ENCODE data around the gene ARMC6. TPM values are rescaled to one million over a fixed set of nuclear protein-coding genes. Genes with fewer than 3 reads are reported as not detected.
A peak's percentile ranks its signal among the peaks of the same experiment; 100 is the strongest.

ARMC6 gene
- total RNA-seq, 1 experiment from 2014 or later, result 33.5 TPM

- in situ Hi-C loops (cut with HindIII; ENCODE audit: low pct_unique_long_range_greater_than_20kb, low sequenced_read_pairs), result no loop called here
- DNase-seq (ENCODE audit: low read depth, low spot score), result no peak
Observed at GRCh38 chr19:19049406-19049805, 16.0 kb downstream of the ARMC6 start.

- in situ Hi-C loops (cut with HindIII; ENCODE audit: low pct_unique_long_range_greater_than_20kb, low sequenced_read_pairs), result no loop called here
- no peak for DNase-seq (ENCODE audit: low read depth, low spot score)
Observed at GRCh38 chr19:19050104-19050503, 16.7 kb downstream of the ARMC6 start.

GRCh38 chr19:19050731-19051130 is 17.3 kb downstream of the ARMC6 start:
- no peak for DNase-seq (ENCODE audit: low read depth, low spot score)
- in situ Hi-C loops (cut with HindIII; ENCODE audit: low pct_unique_long_range_greater_than_20kb, low sequenced_read_pairs), result no loop called here

GRCh38 chr19:19051478-19052213 is 18.2 kb downstream of the ARMC6 start:
- in situ Hi-C loops (cut with HindIII; ENCODE audit: low pct_unique_long_range_greater_than_20kb, low sequenced_read_pairs), result no loop called here

GRCh38 chr19:19052921-19053320 is 19.5 kb downstream of the ARMC6 start:
- in situ Hi-C loops (cut with HindIII; ENCODE audit: low pct_unique_long_range_greater_than_20kb, low sequenced_read_pairs), result no loop called here
- no peak for DNase-seq (ENCODE audit: low read depth, low spot score)

More at GRCh38 chr19:19051478-19052213, 18.2 kb downstream of the ARMC6 start:
- DNase-seq (ENCODE audit: low read depth, low spot score), result no peak

- peak; percentile 60 for DNase-seq (ENCODE audit: low read depth, low spot score)
- in situ Hi-C loops (cut with HindIII; ENCODE audit: low pct_unique_long_range_greater_than_20kb, low sequenced_read_pairs), result no loop called here
Observed at GRCh38 chr19:19053508-19054314, 20.3 kb downstream of the ARMC6 start.

- in situ Hi-C loops (cut with HindIII; ENCODE audit: low pct_unique_long_range_greater_than_20kb, low sequenced_read_pairs), result no loop called here
- DNase-seq (ENCODE audit: low read depth, low spot score), result no peak
Observed at GRCh38 chr19:19054315-19054938, 21.0 kb downstream of the ARMC6 start.

GRCh38 chr19:19054939-19055440 is 21.6 kb downstream of the ARMC6 start:
- DNase-seq (ENCODE audit: low read depth, low spot score), result no peak
- in situ Hi-C loops (cut with HindIII; ENCODE audit: low pct_unique_long_range_greater_than_20kb, low sequenced_read_pairs), result no loop called here

- DNase-seq (ENCODE audit: low read depth, low spot score), result no peak
- in situ Hi-C loops (cut with HindIII; ENCODE audit: low pct_unique_long_range_greater_than_20kb, low sequenced_read_pairs), result no loop called here
Observed at GRCh38 chr19:19055701-19056100, 22.3 kb downstream of the ARMC6 start.

- DNase-seq (ENCODE audit: low read depth, low spot score), result no peak
- in situ Hi-C loops (cut with HindIII; ENCODE audit: low pct_unique_long_range_greater_than_20kb, low sequenced_read_pairs), result no loop called here
Observed at GRCh38 chr19:19056636-19057275, 23.4 kb downstream of the ARMC6 start.

GRCh38 chr19:19057317-19057716 is 23.9 kb downstream of the ARMC6 start:
- DNase-seq (ENCODE audit: low read depth, low spot score), result no peak
- in situ Hi-C loops (cut with HindIII; ENCODE audit: low pct_unique_long_range_greater_than_20kb, low sequenced_read_pairs), result no loop called here

GRCh38 chr19:19057720-19058119 is 24.3 kb downstream of the ARMC6 start:
- in situ Hi-C loops (cut with HindIII; ENCODE audit: low pct_unique_long_range_greater_than_20kb, low sequenced_read_pairs), result no loop called here
- DNase-seq (ENCODE audit: low read depth, low spot score), result no peak

- DNase-seq (ENCODE audit: low read depth, low spot score), result no peak
- in situ Hi-C loops (cut with HindIII; ENCODE audit: low pct_unique_long_range_greater_than_20kb, low sequenced_read_pairs), result no loop called here
Observed at GRCh38 chr19:19059018-19059836, 25.8 kb downstream of the ARMC6 start.

- in situ Hi-C loops (cut with HindIII; ENCODE audit: low pct_unique_long_range_greater_than_20kb, low sequenced_read_pairs), result no loop called here
- no peak for DNase-seq (ENCODE audit: low read depth, low spot score)
Observed at GRCh38 chr19:19059837-19060611, 26.6 kb downstream of the ARMC6 start.

GRCh38 chr19:19061506-19061905 is 28.1 kb downstream of the ARMC6 start:
- in situ Hi-C loops (cut with HindIII; ENCODE audit: low pct_unique_long_range_greater_than_20kb, low sequenced_read_pairs), result no loop called here
- DNase-seq (ENCODE audit: low read depth, low spot score), result no peak

GRCh38 chr19:19062454-19063182 is 29.2 kb downstream of the ARMC6 start:
- DNase-seq (ENCODE audit: low read depth, low spot score), result no peak
- in situ Hi-C loops (cut with HindIII; ENCODE audit: low pct_unique_long_range_greater_than_20kb, low sequenced_read_pairs), result no loop called here
